GM20431 (cell line): ENCODE measurements around the gene SOX2.

Experiments used
- in situ Hi-C: fragments of 300-500 bp; cut with MseI, MboI; formaldehyde crosslinking; loops from one replicate; pipeline ENCODE4 v1.15.0; 2020; ENCODE audit warnings: low sequenced_read_pairs; ENCODE audit not compliant: unreplicated experiment

Gene SOX2

GRCh38 chr3:181711325-181712135, at the start of gene SOX2:
TSS of gene SOX2 (plus strand) at chr3:181711925. CDS start at chr3:181712361, 436 bp downstream.
- in situ Hi-C loops = loop anchor here (25.0 kb wide), 2 partner anchors 551 to 976 kb away; no protein-coding TSS in a partner anchor

- in situ Hi-C loops = no loop called here
These were observed 28.2 kb upstream of the SOX2 start for GRCh38 chr3:181683563-181683962.

GRCh38 chr3:181687190-181687589, 24.5 kb upstream of the SOX2 start:
- in situ Hi-C loops = no loop called here

GRCh38 chr3:181687731-181688130, 24.0 kb upstream of the SOX2 start:
- in situ Hi-C loops = no loop called here

GRCh38 chr3:181689546-181689945, 22.2 kb upstream of the SOX2 start:
- in situ Hi-C loops = no loop called here

GRCh38 chr3:181690769-181691168, 21.0 kb upstream of the SOX2 start:
- in situ Hi-C loops = no loop called here

- in situ Hi-C loops = no loop called here
These were observed 19.8 kb upstream of the SOX2 start for GRCh38 chr3:181691901-181692300.

- in situ Hi-C loops = no loop called here
These were observed 19.2 kb upstream of the SOX2 start for GRCh38 chr3:181692311-181693145.

- in situ Hi-C loops = no loop called here
These were observed 18.4 kb upstream of the SOX2 start for GRCh38 chr3:181693280-181693679.

- in situ Hi-C loops = no loop called here
These were observed 16.7 kb upstream of the SOX2 start for GRCh38 chr3:181694805-181695660.

- in situ Hi-C loops = no loop called here
These were observed 15.8 kb upstream of the SOX2 start for GRCh38 chr3:181695661-181696491.

- in situ Hi-C loops = no loop called here
These were observed 15.0 kb upstream of the SOX2 start for GRCh38 chr3:181696626-181697230.

- in situ Hi-C loops = no loop called here
These were observed 13.3 kb upstream of the SOX2 start for GRCh38 chr3:181698263-181698954.

GRCh38 chr3:181699171-181699903, 12.4 kb upstream of the SOX2 start:
- in situ Hi-C loops = no loop called here

- in situ Hi-C loops = loop anchor here (25.0 kb wide), 2 partner anchors 562 to 987 kb away; no protein-coding TSS in a partner anchor
These were observed 11.3 kb upstream of the SOX2 start for GRCh38 chr3:181700168-181701087.

GRCh38 chr3:181701096-181701495, 10.6 kb upstream of the SOX2 start:
- in situ Hi-C loops = loop anchor here (25.0 kb wide), 2 partner anchors 561 to 986 kb away; no protein-coding TSS in a partner anchor
